ENCODE results near the gene SPTSSB. TPM values are rescaled to one million over a fixed set of nuclear protein-coding genes. Genes with fewer than 3 reads are reported as not detected.

The SPTSSB gene
- total and polyA plus RNA-seq, 9 of the 15 experiments (the other 6 are each of a cell fraction or from before 2014, with no cell fraction given): 0.07 TPM; not detected in 8

DNA sequence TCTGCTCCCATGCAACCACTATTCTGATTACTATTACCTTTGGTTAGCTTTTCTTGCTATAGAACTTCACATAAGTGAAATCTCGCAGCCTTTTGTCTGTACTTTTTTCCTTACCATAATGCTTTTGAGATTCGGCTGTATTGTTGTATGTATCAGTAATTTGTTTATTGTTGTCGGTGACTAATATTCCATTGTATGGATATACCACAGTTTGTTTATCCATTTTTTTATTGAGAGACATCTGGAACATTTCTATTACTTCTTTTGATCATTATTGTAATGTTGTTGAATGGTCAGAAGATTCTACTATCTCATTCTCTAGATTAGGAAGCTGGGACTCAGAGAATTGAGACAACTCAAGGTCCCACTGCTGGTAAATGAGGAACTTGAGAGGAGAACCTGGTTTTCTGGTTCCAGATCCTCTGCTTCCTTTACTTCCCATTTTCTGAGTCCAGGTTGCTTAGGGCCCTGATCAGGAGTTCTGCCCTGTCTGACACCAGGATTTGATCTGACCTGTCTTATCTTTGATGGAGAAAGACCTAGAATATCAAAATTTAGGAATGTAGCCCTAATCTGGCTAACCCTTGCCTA, 18.2 kb upstream of the SPTSSB start:
- no peak for ATAC-seq
- CTCF ChIA-PET (ENCODE audit: low intra/inter-chr PET ratio): no interaction called here
- DNase-seq (ENCODE audit: extremely low read depth in 1 of 4, low spot score in 3 of 4): no peak
- TF ChIP-seq XRCC5 (IDR thresholded peaks at IDR 0.05; ENCODE audit: low read depth, low read length): no peak
- TF ChIP-seq ZNF41 (CRISPR knock-in tag; conservative IDR thresholded peaks at IDR 0.05): no peak
- no peak for TF ChIP-seq FOXP1 (CRISPR knock-in tag; IDR thresholded peaks at IDR 0.05)
- TF ChIP-seq BMI1 (IDR thresholded peaks at IDR 0.05; ENCODE audit: low read length): no peak
- TF ChIP-seq ZNF347 (CRISPR knock-in tag; IDR thresholded peaks at IDR 0.05; ENCODE audit: low read depth): no peak
- no peak for TF ChIP-seq MED1 (CRISPR knock-in tag; IDR thresholded peaks at IDR 0.05; ENCODE audit: borderline replicate concordance)
- TF ChIP-seq ZZZ3 (IDR thresholded peaks at IDR 0.05): no peak
- no peak for TF ChIP-seq PHF8 (IDR thresholded peaks at IDR 0.05; ENCODE audit: borderline replicate concordance, low read length)
- no peak for TF ChIP-seq C11orf30 (IDR thresholded peaks at IDR 0.05; ENCODE audit: low read depth)
- no peak for TF ChIP-seq NFE2L1 (tag; IDR thresholded peaks at IDR 0.05; ENCODE audit: borderline replicate concordance, low read depth)
- TF ChIP-seq BCL6 (CRISPR knock-in tag; IDR thresholded peaks at IDR 0.05): no peak
- TF ChIP-seq, protein P1, sequence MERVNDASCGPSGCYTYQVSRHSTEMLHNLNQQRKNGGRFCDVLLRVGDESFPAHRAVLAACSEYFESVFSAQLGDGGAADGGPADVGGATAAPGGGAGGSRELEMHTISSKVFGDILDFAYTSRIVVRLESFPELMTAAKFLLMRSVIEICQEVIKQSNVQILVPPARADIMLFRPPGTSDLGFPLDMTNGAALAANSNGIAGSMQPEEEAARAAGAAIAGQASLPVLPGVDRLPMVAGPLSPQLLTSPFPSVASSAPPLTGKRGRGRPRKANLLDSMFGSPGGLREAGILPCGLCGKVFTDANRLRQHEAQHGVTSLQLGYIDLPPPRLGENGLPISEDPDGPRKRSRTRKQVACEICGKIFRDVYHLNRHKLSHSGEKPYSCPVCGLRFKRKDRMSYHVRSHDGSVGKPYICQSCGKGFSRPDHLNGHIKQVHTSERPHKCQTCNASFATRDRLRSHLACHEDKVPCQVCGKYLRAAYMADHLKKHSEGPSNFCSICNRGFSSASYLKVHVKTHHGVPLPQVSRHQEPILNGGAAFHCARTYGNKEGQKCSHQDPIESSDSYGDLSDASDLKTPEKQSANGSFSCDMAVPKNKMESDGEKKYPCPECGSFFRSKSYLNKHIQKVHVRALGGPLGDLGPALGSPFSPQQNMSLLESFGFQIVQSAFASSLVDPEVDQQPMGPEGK (CRISPR knock-in tag; IDR thresholded peaks at IDR 0.05; ENCODE audit: borderline replicate concordance): no peak
- no peak for TF ChIP-seq HDAC2 (IDR thresholded peaks at IDR 0.05)
- no peak for TF ChIP-seq ZBTB8A (IDR thresholded peaks at IDR 0.05; ENCODE audit: partially characterized antibody)
- no peak for TF ChIP-seq MBD2 (IDR thresholded peaks at IDR 0.05; ENCODE audit: borderline replicate concordance, low read depth)
- TF ChIP-seq ZNF583 (CRISPR knock-in tag; IDR thresholded peaks at IDR 0.05): no peak
- no peak for TF ChIP-seq GABPB1 (CRISPR knock-in tag; IDR thresholded peaks at IDR 0.05)
- TF ChIP-seq JUN (IDR thresholded peaks at IDR 0.05; ENCODE audit: borderline replicate concordance, low read depth, low read length): no peak
- TF ChIP-seq JUN (CRISPR knock-in tag; IDR thresholded peaks at IDR 0.05; ENCODE audit: borderline replicate concordance): no peak
- no peak for TF ChIP-seq ZNF217 (CRISPR knock-in tag; IDR thresholded peaks at IDR 0.05)
- Histone ChIP-seq H3K79me2 (ENCODE audit: control insufficient read depth, insufficient read depth, low read length) (no peaks in the 10 kb centered on the region), H3K36me3 (ENCODE audit: control insufficient read depth, insufficient read depth, low read length) (no peaks in the 10 kb centered on the region), H2AFZ (ENCODE audit: low read depth, low read length) (no peak overlapping the region), H3K9me1 (ENCODE audit: control insufficient read depth, insufficient read depth, low read length) (no peaks in the 10 kb centered on the region), H3K27me3 (ENCODE audit: control insufficient read depth in 2 of 2, insufficient read depth in 2 of 2, low read length in 2 of 2) (no peaks in the 10 kb centered on the region), H3K4me3 (no peak overlapping the region), H3K4me2 (ENCODE audit: insufficient read depth, low read length) (no peak overlapping the region), H3K9ac (ENCODE audit: insufficient read depth in 1 of 2, low read depth in 2 of 2, low read length in 2 of 2) (no peak overlapping the region), H3K27ac (ENCODE audit: extremely low read depth, low read depth, low read length) (no peak overlapping the region), H3K9me3 (replicated peaks; ENCODE audit: control insufficient read depth, insufficient read depth, low read depth, low read length) (no peaks in the 10 kb centered on the region), H4K20me1 (replicated peaks; ENCODE audit: control insufficient read depth, insufficient read depth, low read length) (no peaks in the 10 kb centered on the region), H3K4me1 (replicated peaks in 1 of 2; ENCODE audit: control insufficient read depth in 2 of 2, insufficient read depth in 2 of 2, low read length in 2 of 2) (no peaks in the 10 kb centered on the region)
- no peak for FAIRE-seq
- POLR2A ChIA-PET: no interaction called here
- in situ Hi-C loops (cut with MboI) (no loop called here), intact Hi-C loops (cut with micrococcal nuclease) (no loop called here)
- no TSS peak for BruUV-seq (replicated peaks)
- 2% methylated on average over 3 of the region's 3 CpGs for WGBS (ENCODE audit: insufficient coverage, low coverage, missing lambda C conversion rate)
